Activated T-cell treated with anti-CD3 and anti-CD28 coated beads for 1 hour (primary cell): ENCODE data around the gene FSTL1.

Experiments
- DNase-seq: peaks from one replicate; pipeline ENCODE4 v3.0.0-alpha.2; 2020; ENCODE audit warnings: low read depth

FSTL1 gene

GRCh38 chr3:120440001-120440703 lies 10.6 kb downstream of the FSTL1 start:
- no peak for DNase-seq

GRCh38 chr3:120438665-120439370 lies 12.0 kb downstream of the FSTL1 start:
- no peak for DNase-seq

GRCh38 chr3:120438216-120438615 lies 12.6 kb downstream of the FSTL1 start:
- no peak for DNase-seq

DNA sequence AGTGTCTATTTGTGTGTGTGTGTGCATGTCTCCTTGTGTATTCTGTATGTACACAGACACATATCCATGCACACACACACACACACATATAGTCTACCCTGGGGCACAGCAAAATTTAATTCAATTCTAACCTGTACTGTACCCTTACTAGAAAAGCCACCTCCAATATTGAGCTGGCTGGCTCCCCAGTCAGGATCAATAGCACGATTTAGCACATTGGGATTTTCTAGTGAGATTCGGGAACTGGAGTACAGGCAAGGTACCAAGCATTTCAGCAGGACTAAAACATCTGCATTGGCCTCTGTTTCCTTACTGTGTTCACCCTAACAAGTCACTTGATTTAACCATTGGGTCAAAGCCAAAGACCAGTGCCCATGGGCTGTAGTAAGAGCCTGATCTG lies 13.2 kb downstream of the FSTL1 start:
- no peak for DNase-seq

GRCh38 chr3:120436523-120437050 lies 14.2 kb downstream of the FSTL1 start:
- DNase-seq = no peak

- DNase-seq = no peak
Measured at GRCh38 chr3:120435621-120436020, 15.2 kb downstream of the FSTL1 start.

GRCh38 chr3:120433662-120434331 lies 17.0 kb downstream of the FSTL1 start:
- no peak for DNase-seq

- no peak for DNase-seq
Measured at GRCh38 chr3:120432150-120432860, 18.5 kb downstream of the FSTL1 start.

DNA sequence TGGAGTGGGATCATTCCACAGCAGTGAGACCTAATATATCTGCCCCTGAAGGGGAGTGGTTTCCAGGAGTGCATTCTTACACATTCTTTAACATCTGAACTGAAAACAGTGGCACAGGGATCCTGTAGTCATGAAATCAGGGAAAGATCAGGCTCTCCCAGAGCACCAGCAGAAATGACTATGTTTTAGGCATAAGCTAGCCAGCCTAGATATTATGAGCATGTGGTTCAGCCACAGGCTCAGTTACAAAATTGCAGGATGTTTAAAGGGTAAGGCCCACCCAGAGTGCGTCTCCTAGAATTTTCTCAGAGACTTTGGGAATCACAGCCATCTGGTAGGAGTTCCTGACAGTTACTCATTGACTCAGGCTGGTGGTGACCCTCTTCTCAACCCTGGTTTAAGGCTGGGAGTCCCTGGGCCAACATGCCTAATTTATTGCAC lies 20.9 kb downstream of the FSTL1 start:
- DNase-seq = no peak

DNA sequence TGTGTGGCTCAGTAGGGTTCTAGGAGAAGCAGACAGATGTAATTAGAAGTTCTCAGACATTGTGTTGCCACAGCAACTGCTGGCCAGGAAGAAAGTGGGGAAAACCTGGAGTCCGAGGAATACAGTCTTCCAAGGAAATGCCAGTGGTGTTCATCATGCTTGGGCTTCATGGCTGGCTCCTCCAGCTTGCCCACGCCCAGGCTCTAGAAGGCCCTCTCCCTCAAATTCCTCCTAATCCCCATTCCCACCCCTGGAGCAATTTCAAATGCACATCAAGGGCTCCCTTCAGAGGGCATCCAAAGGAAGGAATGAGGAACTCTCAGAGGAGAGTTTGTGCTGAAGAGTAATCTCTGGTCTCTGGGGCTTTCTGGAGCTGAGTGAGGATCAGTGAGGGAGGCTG lies 21.9 kb downstream of the FSTL1 start:
- DNase-seq = no peak

- DNase-seq = no peak
Measured at GRCh38 chr3:120427201-120427600, 23.6 kb downstream of the FSTL1 start.

- no peak for DNase-seq
Measured at GRCh38 chr3:120425572-120426250, 25.1 kb downstream of the FSTL1 start.

- DNase-seq = no peak
Measured at GRCh38 chr3:120424976-120425570, 25.7 kb downstream of the FSTL1 start.

DNA sequence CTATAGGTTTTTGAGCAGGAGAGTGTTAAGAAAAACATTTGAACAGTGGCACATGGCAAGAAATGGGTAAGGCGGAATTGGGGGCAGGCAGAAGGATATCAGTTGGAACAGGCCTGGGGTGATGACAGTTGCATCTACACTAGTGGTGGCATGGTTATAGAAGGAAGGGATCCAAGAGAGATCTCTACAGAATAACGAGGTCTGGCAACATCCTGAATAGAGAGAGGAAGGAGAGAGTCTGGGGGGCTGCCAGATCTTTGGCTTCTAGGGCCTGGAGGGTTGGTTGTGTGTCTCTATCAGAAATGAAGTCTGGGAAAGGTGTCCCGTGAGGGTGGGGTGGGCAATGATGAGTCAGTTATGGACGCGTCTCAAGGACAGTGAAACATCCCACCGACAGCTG lies 26.3 kb downstream of the FSTL1 start:
- no peak for DNase-seq

DNA sequence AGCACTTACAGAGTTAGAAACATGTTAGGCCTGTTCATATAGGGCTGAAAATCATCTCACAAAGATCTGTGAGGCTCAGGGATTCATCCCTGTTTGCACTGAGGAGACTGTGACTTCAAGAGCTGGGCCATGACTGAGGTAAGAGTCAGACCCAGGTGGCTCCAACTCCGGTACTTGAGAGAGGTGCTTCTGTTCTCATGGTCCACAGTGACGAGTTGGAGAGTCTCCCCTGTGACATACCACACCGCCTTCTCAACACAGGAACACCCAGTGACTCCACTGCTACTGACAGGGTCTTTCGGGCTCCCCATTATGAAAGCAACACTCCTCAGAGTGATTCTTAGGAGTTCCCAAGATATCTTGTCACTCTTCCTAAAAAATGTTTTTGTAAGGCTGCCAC lies 27.4 kb downstream of the FSTL1 start:
- no peak for DNase-seq

DNA sequence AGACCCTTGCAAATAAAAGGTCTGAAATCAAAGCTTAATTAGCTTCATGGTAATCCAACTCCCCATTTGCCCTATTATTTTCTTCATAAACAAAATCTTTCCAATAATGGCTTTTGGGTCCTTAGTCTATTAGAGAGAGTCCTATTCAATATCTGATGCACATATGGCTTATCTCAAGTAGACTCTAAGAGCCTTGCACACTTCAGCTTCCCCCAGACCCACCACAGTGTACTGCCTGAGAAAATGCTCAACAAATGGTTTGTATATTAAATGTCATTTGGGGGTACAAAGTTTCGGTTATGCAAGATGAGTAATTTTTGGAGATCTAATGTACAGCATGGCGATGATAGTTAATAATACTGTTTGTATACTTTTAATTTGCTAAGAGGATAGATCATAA lies 28.9 kb downstream of the FSTL1 start:
- DNase-seq = no peak

DNA sequence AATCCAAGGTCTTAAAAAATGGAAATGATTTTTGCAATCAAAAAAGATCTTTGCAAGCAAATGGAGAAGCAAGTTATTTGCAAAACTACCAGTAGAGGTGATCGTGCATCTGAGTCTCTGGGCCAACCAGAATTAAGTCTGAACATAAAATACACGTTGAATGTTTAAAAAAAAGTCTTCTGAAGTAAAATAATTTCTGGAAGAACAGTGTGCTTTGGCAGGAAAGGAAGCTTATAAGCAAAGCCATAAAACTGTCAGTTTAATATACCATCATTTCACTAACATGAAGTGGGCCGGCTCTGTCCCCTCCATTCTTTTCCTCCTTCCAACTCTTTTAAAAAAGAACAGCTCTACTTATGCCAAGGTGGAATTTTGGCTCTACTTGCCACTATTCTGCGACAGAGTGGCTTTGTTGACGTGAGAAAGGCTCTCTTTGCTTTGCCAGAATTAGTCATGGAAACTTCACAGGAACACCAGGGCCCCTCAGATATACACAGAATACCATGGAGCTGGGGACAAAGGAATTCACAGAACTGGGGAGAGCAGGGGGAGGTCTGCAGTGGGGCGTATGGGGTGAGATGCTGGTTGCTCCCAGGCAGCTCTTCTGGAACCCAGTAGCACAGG lies 29.8 kb downstream of the FSTL1 start:
- no peak for DNase-seq

GRCh38 chr3:120420360-120420759 lies 30.4 kb downstream of the FSTL1 start:
- no peak for DNase-seq

DNA sequence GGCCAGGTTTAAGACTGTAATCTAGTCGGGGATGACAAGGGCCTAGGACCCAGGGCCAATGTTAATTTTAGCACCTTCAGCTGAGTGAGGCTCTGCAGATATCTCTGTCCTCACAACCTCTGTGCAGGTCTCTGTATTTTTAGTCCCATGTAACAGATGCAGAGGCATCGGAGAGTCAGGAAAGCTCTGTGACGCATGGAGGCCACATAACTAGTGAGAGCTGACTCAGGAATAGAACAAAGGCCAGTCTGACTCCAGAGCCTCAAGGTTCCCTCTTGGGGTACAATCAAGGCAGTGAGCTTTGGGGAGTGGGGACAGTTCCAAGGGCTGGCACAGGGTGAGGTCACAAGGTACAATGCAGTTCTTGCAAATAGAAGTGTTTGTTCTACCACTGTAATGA lies 31.0 kb downstream of the FSTL1 start:
- no peak for DNase-seq

GRCh38 chr3:120418866-120419490 lies 31.8 kb downstream of the FSTL1 start:
- no peak for DNase-seq
